ENCODE results near the gene KRT85. TPM values are rescaled to one million over a fixed set of nuclear protein-coding genes. Genes with fewer than 3 reads are reported as not detected.

The KRT85 gene
- total and polyA plus RNA-seq, 10 of the 15 experiments (the other 5 are each of a cell fraction or from before 2014, with no cell fraction given), result 0.05 to 0.18 (median 0.11) TPM; not detected in 6

GRCh38 chr12:52402377-52402776, 35.1 kb upstream of the KRT85 start:
- BruUV-seq (replicated peaks), result no TSS peak
- no peaks in the 10 kb centered on the region for H3K79me2 ChIP-seq (ENCODE audit: control insufficient read depth, insufficient read depth, low read length)
- no peak overlapping the region for H3K27ac ChIP-seq (ENCODE audit: control insufficient read depth, insufficient read depth)
- no peak overlapping the region for H2AFZ ChIP-seq (ENCODE audit: control insufficient read depth, low read depth, low read length)
- H3K4me1 ChIP-seq (ENCODE audit: control insufficient read depth, insufficient read depth, low read length), result no peaks in the 10 kb centered on the region
- H4K20me1 ChIP-seq (ENCODE audit: control insufficient read depth, insufficient read depth), result no peaks in the 10 kb centered on the region
- intact Hi-C loops (cut with micrococcal nuclease; ENCODE audit: unreplicated experiment), result no loop called here
- TF ChIP-seq MEF2B (IDR thresholded peaks at IDR 0.05; ENCODE audit: partially characterized antibody, poor library complexity, severe bottlenecking) (no peak), ZBTB4 (CRISPR knock-in tag; IDR thresholded peaks at IDR 0.05) (no peak), NBN (IDR thresholded peaks at IDR 0.05) (no peak), ZNF622 (IDR thresholded peaks at IDR 0.05) (no peak), SREBF1 (IDR thresholded peaks at IDR 0.05; ENCODE audit: low read length) (no peak), ZBTB11 (CRISPR knock-in tag; IDR thresholded peaks at IDR 0.05) (no peak), BHLHE40 (IDR thresholded peaks at IDR 0.05; ENCODE audit: borderline replicate concordance in 1 of 2, low read depth in 2 of 2, low read length in 1 of 2) (no peak), PKNOX1 (IDR thresholded peaks at IDR 0.05) (no peak), STAT1 (conservative IDR thresholded peaks at IDR 0.05) (no peak), IRF4 (IDR thresholded peaks at IDR 0.05; ENCODE audit: low read depth, low read length) (no peak), RCOR1 (conservative IDR thresholded peaks at IDR 0.05; ENCODE audit: low read depth, low read length) (no peak), CTCF (IDR thresholded peaks at IDR 0.05 in 2 of 3, conservative IDR thresholded peaks at IDR 0.05 in 1 of 3; ENCODE audit: control insufficient read depth in 2 of 3, extremely low read depth in 1 of 3, insufficient read depth in 1 of 3, low read depth in 3 of 3, low read length in 3 of 3) (no peak), ZZZ3 (IDR thresholded peaks at IDR 0.05; ENCODE audit: control insufficient read depth, insufficient read length, low read depth) (no peak)
- DNase-seq (ENCODE audit: low read depth, low spot score) (no peak), ATAC-seq (no peak; the same call in 2 of the 3 replicates), FAIRE-seq (no peak)
- CTCF ChIA-PET, result no interaction called here
- H3K9ac ChIP-seq (ENCODE audit: control insufficient read depth, insufficient read depth, low read length), result no peak overlapping the region
- SMC1A ChIA-PET (ENCODE audit: uncharacterized antibody, unreplicated experiment), result no interaction called here
- in situ Hi-C loops (cut with MboI), result no loop called here
- no peaks in the 10 kb centered on the region; a peak in 1 of 4 replicates for H3K27me3 ChIP-seq (replicated peaks in 1 of 2; ENCODE audit: control insufficient read depth in 2 of 2, insufficient read depth in 2 of 2, low read length in 1 of 2)
- H3K9me3 ChIP-seq (replicated peaks; ENCODE audit: control insufficient read depth, insufficient read depth, low read length), result no peaks in the 10 kb centered on the region
- RAD21 ChIA-PET (ENCODE audit: unreplicated experiment), result no interaction called here
- no peaks in the 10 kb centered on the region for H3K36me3 ChIP-seq (ENCODE audit: control insufficient read depth in 2 of 2, insufficient read depth in 2 of 2, low read length in 1 of 2)
- H3K4me3 ChIP-seq, result no peak overlapping the region
- POLR2A ChIA-PET, result interaction anchor here (0.6 kb wide), 1 partner anchor 610 kb away, joined by 5 read pairs; no protein-coding TSS in a partner anchor
- 63% methylated on average over 2 of the region's 2 CpGs for WGBS (ENCODE audit: insufficient coverage, insufficient replicate concordance, low lambda C conversion rate, missing lambda C conversion rate)
- no peak overlapping the region for H3K4me2 ChIP-seq (ENCODE audit: control insufficient read depth, insufficient read depth)
